Transverse colon (tissue), 4 donors: ENCODE measurements around the gene BCL2L13.

Experiments
- CTCF ChIP-seq, 5 experiments: fragments of 200-600 bp in 3 of 5; fragments of 450-650 bp in 2 of 5; sonication (generic) in 3 of 5; IDR thresholded peaks; 1 replicate in 2 of 5; 2 replicates in 3 of 5; pipeline ENCODE4 v1.5.1; 2016 to 2017; ENCODE audit warnings: antibody characterized with exemption in 5 of 5, inconsistent platforms in 3 of 5, mild to moderate bottlenecking in 2 of 5, moderate library complexity in 1 of 5
- EP300 ChIP-seq: sonication (generic); formaldehyde crosslinking; IDR thresholded peaks from one replicate; pipeline ENCODE4 v1.6.1; 2017; ENCODE audit warnings: antibody characterized with exemption, low read depth
- POLR2AphosphoS5 ChIP-seq, 3 donors: sonication (generic); formaldehyde crosslinking; IDR thresholded peaks; one replicate each; pipeline ENCODE4 v1.6.1; 2016; ENCODE audit warnings: antibody characterized with exemption in 3 of 3

DNA sequence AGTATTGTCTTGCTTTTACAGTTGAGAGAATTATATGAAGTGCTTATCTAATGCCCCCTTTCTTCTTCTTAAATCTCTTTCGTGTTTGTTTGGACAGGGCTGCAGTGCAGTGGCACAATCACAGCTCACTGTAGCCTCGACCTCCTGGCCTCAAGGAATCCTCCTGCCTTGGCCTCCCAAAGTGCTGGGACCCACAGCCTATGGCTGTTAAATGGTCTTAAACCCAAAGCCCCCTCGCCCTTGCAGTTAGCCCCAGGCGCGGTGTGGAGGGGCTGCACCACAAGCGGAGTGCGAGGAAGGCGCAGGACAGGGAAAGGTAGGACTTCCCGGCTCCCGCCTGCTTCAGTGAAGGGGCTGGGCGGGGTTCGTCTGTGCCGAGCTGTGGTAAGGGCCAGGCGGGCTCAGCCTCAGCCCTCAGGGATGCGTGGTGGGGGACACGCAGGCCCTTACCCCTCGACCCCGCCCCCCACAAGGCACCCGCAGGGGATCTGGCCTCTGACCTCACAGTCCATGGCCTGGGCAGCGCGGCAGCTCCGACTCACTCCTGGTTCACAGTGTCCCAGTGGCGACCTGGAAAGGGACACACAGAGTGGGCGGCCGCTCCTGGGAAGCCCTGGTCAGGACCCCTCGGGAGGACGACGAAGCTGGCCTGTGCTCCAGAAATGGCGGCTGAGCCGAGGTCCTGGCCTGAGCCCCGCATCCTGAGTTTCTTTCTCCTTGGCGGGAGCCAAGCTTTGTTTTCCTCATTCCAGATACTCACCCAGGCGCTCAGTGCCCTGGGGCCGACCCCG is 111.2 kb downstream of the BCL2L13 start:
- TF ChIP-seq POLR2AphosphoS5 (IDR thresholded peaks at IDR 0.05) = no peak
- TF ChIP-seq EP300 = no peak
- no peak for TF ChIP-seq CTCF (IDR thresholded peaks at IDR 0.05)
